ENCODE results near the gene OR51B2.

GRCh38 chr11:5343474-5344335 is 19.6 kb upstream of the OR51B2 start, which contains the start of gene OR51B5:
- TF ChIP-seq, protein P1, sequence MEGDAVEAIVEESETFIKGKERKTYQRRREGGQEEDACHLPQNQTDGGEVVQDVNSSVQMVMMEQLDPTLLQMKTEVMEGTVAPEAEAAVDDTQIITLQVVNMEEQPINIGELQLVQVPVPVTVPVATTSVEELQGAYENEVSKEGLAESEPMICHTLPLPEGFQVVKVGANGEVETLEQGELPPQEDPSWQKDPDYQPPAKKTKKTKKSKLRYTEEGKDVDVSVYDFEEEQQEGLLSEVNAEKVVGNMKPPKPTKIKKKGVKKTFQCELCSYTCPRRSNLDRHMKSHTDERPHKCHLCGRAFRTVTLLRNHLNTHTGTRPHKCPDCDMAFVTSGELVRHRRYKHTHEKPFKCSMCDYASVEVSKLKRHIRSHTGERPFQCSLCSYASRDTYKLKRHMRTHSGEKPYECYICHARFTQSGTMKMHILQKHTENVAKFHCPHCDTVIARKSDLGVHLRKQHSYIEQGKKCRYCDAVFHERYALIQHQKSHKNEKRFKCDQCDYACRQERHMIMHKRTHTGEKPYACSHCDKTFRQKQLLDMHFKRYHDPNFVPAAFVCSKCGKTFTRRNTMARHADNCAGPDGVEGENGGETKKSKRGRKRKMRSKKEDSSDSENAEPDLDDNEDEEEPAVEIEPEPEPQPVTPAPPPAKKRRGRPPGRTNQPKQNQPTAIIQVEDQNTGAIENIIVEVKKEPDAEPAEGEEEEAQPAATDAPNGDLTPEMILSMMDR (IDR thresholded peaks at IDR 0.05), result no peak
- no peak for TF ChIP-seq POLR2A (IDR thresholded peaks at IDR 0.05)

All from esophagus squamous epithelium (tissue), 4 donors.